ENCODE measurements around the gene ACOXL. TPM values are rescaled to one million over a fixed set of nuclear protein-coding genes. Genes with fewer than 3 reads are reported as not detected.

The ACOXL gene
- total and polyA plus RNA-seq, 10 of the 15 experiments (the other 5 are each of a cell fraction or from before 2014, with no cell fraction given), result 0.05 to 1.3 (median 0.71) TPM

- TF ChIP-seq PAX8 (IDR thresholded peaks at IDR 0.05) (no peak), NBN (IDR thresholded peaks at IDR 0.05) (0 out of 2 replicates have a peak, but pooled peaks have one; percentile 20), NFXL1 (IDR thresholded peaks at IDR 0.05; ENCODE audit: borderline replicate concordance) (no peak), TCF3 (IDR thresholded peaks at IDR 0.05; ENCODE audit: borderline replicate concordance, insufficient read depth, low read depth, low read length) (no peak), POU2F2 (IDR thresholded peaks at IDR 0.05; ENCODE audit: borderline replicate concordance, low read depth, low read length) (peak; percentile 6; the same call in 1 of the 3 replicates), STAT3 (IDR thresholded peaks at IDR 0.05; ENCODE audit: low read depth, low read length) (no peak), TCF12 (IDR thresholded peaks at IDR 0.05; ENCODE audit: low read depth, low read length) (peak; percentile 47; the same call in 1 of the 2 replicates), PML (IDR thresholded peaks at IDR 0.05; ENCODE audit: low read length) (no peak), REST (IDR thresholded peaks at IDR 0.05; ENCODE audit: low read depth, low read length) (no peak), SPI1 (IDR thresholded peaks at IDR 0.05; ENCODE audit: borderline replicate concordance, insufficient read depth, low read depth, low read length) (no peak), ZBTB4 (CRISPR knock-in tag; IDR thresholded peaks at IDR 0.05) (no peak), ATF2 (IDR thresholded peaks at IDR 0.05; ENCODE audit: low read length) (no peak), NR2F1 (conservative IDR thresholded peaks at IDR 0.05) (no peak), JUNB (IDR thresholded peaks at IDR 0.05) (no peak), E4F1 (IDR thresholded peaks at IDR 0.05; ENCODE audit: borderline replicate concordance, partially characterized antibody) (no peak)
Measured at GRCh38 chr2:111167076-111167862, 434.9 kb downstream of the ACOXL start (continued).

All from GM12878 (cell line).